A549 (cell line): ENCODE data around the gene YIPF3.

Source experiments
- EHMT2 ChIP-seq: fragments of 200-600 bp; sonication (generic); IDR thresholded peaks from 2 replicates; pipeline ENCODE4 v1.6.1; 2016; ENCODE audit warnings: antibody characterized with exemption, low read depth, mild to moderate bottlenecking, moderate library complexity
- EP300 ChIP-seq, 2 experiments: fragments of >200 bp; sonication (Bioruptor Twin); formaldehyde crosslinking; IDR thresholded peaks; 2 replicates in 1 of 2; 3 replicates in 1 of 2; pipeline ENCODE4 v1.6.1; 2016 to 2017
- MAZ ChIP-seq: fragments of 150-350 bp; IDR thresholded peaks from 2 replicates; pipeline ENCODE4 v1.6.1; 2014; ENCODE audit warnings: antibody characterized with exemption, low read depth, low read length, borderline replicate concordance
- POLR2A ChIP-seq: IDR thresholded peaks from 2 replicates; pipeline ENCODE4 v1.6.1; 2012; ENCODE audit warnings: mild to moderate bottlenecking, low read length
- RAD21 ChIP-seq, 2 experiments: fragments of >200 bp in 1 of 2; sonication (Bioruptor Twin) in 1 of 2; formaldehyde crosslinking in 1 of 2; IDR thresholded peaks in 1 of 2; conservative IDR thresholded peaks in 1 of 2; 2 replicates in 1 of 2; 3 replicates in 1 of 2; pipeline ENCODE4 v1.6.1; 2012 to 2018; ENCODE audit warnings: inconsistent platforms in 1 of 2
- TF ChIP-seq, protein P1 (sequence below): fragments of >200 bp; sonication (Bioruptor Twin); formaldehyde crosslinking; IDR thresholded peaks from 3 replicates; pipeline ENCODE4 v1.5.1; 2016
- TF ChIP-seq, protein P2 (sequence below): IDR thresholded peaks from 2 replicates; pipeline ENCODE4 v1.6.1; 2012

DNA sequence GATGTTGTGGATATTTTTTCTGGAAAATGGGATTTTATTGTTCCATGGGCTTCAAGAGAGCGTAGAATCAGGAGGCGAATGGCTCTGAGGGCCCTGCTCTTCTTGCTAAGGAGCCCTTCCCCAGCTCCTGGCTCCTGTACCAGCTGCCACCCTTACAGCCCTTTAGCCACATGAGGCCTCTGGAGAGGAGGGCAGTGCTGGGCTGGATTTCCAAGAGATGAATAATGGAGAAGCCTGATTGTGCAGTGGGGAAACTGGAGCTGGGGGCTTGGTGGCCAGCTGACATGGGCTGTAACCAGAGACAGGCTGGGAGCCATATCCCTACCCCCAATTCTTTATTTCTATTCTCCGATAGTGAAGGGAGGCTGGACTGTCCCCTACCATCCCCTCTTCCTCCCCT is 15.8 kb downstream of the YIPF3 start:
- TF ChIP-seq POLR2A, result no peak
- TF ChIP-seq, protein P1, sequence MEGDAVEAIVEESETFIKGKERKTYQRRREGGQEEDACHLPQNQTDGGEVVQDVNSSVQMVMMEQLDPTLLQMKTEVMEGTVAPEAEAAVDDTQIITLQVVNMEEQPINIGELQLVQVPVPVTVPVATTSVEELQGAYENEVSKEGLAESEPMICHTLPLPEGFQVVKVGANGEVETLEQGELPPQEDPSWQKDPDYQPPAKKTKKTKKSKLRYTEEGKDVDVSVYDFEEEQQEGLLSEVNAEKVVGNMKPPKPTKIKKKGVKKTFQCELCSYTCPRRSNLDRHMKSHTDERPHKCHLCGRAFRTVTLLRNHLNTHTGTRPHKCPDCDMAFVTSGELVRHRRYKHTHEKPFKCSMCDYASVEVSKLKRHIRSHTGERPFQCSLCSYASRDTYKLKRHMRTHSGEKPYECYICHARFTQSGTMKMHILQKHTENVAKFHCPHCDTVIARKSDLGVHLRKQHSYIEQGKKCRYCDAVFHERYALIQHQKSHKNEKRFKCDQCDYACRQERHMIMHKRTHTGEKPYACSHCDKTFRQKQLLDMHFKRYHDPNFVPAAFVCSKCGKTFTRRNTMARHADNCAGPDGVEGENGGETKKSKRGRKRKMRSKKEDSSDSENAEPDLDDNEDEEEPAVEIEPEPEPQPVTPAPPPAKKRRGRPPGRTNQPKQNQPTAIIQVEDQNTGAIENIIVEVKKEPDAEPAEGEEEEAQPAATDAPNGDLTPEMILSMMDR, result no peak
- no peak for TF ChIP-seq EP300 (IDR thresholded peaks at IDR 0.05)
- no peak for TF ChIP-seq RAD21 (conservative IDR thresholded peaks at IDR 0.05 in 1 of 2, IDR thresholded peaks at IDR 0.05 in 1 of 2)
- TF ChIP-seq EHMT2, result no peak
- no peak for TF ChIP-seq MAZ
- TF ChIP-seq, protein P2, sequence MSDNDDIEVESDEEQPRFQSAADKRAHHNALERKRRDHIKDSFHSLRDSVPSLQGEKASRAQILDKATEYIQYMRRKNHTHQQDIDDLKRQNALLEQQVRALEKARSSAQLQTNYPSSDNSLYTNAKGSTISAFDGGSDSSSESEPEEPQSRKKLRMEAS, result no peak
